Left renal cortex interstitium (tissue), 4 donors: ENCODE measurements around the gene UBA52. TPM values are rescaled to one million over a fixed set of nuclear protein-coding genes. Genes with fewer than 3 reads are reported as not detected.
A peak's percentile ranks its signal among the peaks of the same experiment; 100 is the strongest.

Experiments used
- DNase-seq, 4 donors: peaks; one replicate each; pipeline ENCODE4 v3.0.0-alpha.2; 2013; ENCODE audit warnings: low read depth in 4 of 4, low spot score in 2 of 4, missing footprints in 1 of 4
- polyA plus RNA-seq, 4 donors: library from polyadenylated mRNA; unstranded; fragments of 120-200 nt; gene quantifications; one replicate each; pipeline ENCODE4 v1.2.1, GENCODE V29; 2013; ENCODE audit not compliant: insufficient read length in 4 of 4

UBA52 gene
- polyA plus RNA-seq, 4 donors: 710 to 1,047 (median 838) TPM

DNA sequence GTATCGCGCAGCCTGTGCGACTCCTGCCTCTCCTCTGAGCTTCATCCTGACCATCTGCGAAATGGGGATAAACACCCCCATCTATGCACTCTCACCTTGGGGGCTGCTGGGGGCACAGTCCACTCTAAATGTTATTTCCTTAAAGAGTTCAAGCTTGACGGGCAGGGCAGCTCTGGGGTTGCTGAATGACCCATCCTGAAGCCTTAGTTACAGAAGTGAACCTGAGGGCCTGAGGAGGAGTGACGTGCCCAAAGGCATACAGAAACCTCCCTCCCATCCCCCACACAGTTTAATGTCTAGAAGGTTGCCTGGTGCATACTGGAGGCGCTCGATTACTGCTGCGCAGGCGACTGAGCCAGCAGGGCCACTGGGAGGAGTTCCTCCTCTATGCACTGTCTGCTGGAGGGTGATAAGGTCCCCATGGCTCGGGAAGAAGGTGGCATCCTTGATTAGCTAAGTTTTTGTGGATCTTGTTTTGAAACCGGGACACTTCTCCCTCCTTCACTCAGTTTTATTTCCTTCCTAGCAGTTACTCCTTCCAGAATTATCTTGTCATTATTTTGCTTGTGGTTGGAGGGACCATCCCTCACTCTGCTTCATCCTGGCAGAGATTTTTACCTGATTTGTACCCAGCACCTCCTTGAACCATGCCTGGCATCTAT, 27.7 kb upstream of the UBA52 start:
- DNase-seq: no peak

DNA sequence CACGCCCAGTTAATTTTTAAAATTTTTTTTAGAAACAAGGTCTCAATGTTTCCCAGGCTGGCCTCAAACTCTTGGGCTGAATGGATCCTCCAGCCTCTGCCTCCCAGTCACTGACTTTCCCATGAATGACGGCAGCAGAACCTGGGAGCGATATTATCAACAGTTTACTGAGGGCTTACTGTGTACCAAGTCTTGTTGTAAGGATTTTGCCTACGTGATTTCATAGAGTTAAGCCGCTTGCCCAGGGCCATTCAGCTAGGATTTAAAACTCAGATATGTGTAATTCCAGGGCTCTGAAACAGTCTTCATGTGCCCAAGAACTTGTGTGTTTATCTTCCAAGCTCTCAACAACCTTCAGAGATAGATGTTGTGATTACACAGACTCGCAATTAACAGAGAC, 20.0 kb upstream of the UBA52 start:
- no peak for DNase-seq

DNA sequence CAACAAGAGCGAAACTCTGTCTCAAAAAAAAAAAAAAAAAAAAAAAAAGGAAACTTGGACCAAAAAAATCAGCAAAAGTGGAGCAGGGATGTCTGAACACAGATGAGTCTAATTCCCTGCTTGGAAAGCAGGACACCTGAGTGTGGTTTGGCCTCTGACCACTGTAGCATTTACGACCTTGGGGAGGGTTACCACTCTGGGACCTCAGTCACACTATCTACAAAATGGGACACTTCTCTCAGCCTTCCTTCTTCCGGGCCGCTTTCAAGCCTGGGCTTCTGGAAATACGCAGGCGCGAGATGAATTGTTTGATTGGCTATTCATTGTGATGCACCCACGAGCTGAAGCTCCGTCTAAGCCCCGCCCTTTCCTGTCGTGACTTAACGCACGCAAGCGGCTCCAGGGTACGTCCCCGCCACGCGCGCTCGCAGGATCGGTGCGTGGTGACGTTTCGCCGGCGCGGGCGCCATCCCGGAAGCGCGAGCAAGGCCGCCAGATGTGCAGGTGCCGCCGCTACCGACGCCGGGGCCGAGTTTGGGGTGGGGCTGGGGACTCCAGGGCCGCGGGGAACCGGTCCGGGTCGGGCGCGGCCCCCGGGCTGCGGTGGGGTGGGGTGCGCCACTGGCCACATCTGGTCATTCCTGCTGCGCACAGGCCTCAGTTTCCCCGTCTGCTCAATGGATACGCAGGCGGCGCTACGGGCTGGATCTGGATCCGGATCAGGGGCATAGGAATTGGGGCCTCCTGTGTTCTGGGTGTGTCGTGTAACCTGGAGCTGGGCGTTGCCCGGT, 14.1 kb upstream of the UBA52 start, which contains the start of gene KXD1:
KXD1 (plus strand) TSS at position 460 of the 791 bp plus-strand sequence. CDS start 4,187 bp downstream, outside the sequence.
- DNase-seq: peak; percentile 80 to 95 (median 84)

DNA sequence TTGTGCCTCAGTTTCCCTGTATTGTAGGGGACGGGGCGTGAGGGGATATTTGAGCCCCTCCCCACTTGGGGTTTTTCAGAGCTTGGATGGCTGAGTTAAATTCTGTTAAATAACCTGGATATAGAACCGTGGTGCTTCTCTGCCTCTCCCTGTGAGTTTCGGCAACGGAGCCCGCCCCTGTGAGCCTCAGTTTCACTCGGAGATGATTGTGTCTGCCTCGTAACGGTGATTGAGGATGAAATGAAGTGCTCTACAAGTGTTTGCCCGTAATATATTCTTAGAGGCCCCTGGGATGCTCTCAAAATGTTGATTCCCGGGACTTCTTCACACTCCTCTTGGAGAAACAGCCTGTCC, 13.5 kb upstream of the UBA52 start:
- no peak for DNase-seq

DNA sequence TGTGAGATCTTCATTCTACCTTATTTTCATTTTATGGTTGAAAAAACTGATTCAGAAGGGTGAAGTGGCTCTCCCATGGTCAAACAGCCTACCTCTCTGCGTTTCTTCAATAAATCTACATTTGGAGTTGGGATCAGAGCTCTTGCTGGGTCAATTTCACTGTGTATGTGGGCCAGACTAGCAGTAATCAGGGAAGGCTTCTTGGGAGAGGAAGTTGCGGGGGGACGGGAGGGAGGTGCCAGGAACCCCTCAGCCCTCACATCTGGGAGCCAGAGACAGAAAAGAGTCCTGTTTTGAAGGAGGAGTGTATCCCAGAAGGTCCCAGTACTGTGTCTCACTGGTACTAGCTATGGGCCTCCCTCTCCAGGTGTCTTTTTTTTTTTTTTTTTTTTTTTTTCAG, 13.1 kb upstream of the UBA52 start:
- DNase-seq: no peak

DNA sequence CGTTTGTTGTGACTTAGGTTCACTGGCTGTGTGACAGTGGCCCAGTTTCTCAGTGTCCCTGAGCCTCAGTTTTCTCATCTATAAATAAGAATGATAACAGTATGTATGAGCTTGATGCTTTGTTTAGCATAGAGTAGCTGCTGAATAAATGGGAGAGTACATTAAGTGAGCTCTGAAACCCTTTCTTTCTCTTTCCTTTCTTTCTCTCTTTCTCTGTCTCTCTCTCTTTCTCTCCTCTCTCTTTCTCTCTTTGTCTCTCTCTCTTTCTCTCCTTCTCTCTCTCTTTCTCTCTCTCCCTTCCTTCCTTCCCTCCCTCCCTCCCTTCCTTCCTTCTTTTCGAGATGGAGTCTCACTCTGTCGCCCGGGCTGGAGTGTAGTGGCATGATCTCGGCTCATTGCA, 12.0 kb upstream of the UBA52 start:
- no peak for DNase-seq

DNA sequence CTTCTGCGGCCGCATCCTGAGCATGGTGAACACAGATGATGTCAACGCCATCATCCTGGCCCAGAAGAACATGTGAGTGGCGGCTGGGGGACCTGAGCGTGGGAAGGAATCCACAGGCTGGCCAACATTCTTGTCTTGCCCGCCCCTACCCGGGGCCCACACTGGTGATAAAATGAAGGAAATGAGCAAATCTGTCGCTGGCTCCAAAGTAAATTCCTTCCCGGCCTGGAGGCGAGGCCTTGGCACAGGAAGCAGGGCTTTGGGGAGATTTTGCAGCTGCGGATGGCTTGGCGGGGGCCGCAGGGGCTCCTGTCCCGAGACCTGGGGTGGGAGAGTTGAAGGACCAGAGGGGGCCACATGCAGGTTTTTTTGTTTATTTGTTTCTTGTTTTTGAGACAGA, 9.6 kb upstream of the UBA52 start:
- DNase-seq: no peak

DNA sequence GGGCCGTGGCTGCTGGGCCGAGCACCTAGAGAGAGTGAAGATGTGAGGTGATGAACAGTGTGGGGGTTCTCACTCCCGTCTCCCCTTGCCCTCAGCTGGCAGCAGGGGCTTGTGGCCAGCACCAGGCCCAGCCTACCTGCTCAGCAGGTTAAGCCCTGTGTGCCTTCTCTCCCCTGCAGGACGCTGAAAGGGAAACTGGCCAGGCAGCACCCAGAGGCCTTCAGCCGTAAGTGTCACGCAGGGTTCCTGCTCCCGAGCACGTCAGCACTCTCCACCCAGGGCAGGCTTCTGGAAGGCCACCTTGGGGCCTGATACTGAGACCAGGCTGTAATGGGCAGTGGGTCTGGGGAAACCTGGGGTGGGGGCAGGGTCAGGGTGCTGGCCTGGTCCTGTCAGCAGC, 4.7 kb upstream of the UBA52 start:
- DNase-seq: no peak

DNA sequence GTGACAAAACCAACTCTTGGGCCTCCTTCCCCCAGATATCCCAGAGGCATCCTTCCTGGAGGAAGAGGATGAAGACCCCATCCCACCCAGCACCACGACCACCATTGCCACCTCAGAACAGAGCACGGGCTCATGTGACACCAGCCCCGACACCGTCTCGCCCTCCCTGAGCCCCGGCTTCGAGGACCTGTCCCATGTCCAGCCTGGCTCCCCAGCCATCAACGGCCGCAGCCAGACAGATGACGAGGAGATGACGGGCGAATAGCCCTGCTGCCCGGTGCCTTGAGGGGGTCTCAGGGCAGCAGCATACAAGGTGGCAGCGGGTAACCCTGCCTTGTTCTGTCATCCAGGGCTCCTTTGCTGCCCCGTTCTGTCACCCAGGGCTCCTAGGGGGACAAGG, 3.3 kb upstream of the UBA52 start:
- DNase-seq: no peak

DNA sequence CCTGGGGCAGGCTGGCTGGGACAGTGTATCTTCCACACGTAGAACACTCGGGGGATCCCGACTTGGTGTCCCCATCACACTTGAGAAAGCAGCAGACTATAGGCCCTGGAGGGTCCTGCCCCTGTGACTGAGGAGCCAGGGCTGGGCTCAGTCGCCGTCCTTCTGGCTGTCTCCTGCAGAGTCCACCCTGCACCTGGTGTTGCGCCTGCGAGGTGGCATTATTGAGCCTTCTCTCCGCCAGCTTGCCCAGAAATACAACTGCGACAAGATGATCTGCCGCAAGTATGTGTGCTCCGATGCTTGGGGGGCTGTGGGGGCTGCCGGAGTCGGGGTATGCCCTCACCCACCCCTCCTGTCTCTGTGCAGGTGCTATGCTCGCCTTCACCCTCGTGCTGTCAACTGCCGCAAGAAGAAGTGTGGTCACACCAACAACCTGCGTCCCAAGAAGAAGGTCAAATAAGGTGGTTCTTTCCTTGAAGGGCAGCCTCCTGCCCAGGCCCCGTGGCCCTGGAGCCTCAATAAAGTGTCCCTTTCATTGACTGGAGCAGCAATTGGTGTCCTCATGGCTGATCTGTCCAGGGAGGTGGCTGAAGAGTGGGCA, 3.1 kb downstream of the UBA52 start:
- no peak for DNase-seq

DNA sequence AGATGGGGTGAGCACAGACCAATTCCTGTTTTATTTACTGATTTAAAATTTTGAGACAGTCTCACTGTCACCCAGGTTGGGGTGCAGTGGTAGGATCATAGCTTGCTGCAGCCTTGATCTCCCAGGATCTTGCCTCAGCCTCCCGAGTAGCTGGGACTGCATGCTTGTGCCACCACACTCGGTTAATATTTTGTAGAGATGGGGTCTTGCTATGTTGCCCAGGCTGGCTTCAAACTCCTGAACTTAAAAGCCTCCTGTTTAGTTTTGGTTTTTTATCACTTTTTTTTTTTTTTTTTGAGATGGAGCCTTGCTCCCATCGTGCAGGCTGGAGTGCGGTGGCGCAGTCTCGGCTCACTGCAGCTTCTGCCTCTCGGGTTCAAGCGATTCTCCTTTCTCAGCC, 4.7 kb downstream of the UBA52 start:
- DNase-seq: no peak

DNA sequence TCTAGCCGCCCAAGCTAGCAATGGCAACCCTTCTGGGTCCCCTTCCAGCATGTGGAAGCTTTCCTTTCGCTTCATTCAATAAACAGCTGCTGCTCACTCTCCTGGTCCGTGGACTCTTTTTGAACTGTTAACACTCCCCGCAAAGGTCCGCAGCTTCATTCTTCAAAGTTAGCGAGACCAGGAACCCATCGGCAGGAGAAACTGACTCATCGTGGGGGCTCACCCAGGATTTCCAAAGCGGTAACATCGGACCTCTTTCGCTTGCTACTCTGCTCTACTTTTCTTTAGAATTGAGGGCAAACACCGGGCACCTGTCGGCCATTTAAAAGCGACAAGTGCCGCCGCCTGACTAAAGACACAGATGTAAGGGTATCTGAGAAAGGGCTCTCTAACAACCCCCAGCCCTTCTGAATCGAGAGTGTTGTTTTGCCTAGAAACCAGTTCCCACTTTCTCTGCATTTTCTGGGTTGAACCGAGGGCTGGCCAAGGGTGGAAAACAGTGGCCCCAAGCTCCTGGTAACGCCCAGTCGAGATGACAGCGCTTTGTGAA, 5.8 kb downstream of the UBA52 start:
- no peak for DNase-seq

DNA sequence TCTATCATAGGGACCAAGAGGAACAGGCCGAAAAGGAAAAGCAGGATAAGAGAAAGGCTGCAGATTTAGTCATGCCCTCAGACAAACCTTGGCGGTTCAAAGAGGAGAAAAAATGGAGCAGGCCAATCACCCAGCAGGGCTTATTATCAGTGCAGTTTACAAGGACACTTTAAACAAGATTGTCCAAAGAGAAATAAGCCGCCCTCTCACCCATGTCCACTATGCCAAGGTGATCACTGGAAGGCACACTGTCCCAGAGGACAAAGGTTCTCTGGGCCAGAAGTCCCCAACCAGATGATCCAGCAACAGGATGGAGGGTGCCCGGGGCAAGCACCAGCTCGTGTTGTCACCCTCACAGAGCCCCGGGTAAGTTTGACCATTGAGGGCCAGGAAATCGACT, 8.7 kb downstream of the UBA52 start:
- DNase-seq: no peak

DNA sequence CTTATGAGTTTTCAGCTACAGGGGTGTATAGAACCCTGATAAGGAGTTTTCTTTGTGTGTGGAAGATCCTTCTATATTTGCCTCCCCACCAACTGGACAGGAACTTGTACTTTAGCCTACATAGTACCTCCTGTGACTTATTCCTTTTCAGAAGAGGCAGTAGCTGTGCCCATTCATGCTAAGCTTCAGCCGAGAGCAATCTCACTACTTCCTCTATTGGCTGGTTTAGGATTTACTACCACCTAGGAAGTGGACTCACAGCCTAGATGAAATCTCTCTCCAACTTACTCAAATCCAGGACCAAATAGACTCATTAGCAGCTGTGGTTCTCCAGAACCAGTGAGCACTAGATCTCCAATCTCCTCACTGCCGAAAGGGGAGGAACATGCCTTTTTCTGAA, 14.6 kb downstream of the UBA52 start:
- DNase-seq: no peak

DNA sequence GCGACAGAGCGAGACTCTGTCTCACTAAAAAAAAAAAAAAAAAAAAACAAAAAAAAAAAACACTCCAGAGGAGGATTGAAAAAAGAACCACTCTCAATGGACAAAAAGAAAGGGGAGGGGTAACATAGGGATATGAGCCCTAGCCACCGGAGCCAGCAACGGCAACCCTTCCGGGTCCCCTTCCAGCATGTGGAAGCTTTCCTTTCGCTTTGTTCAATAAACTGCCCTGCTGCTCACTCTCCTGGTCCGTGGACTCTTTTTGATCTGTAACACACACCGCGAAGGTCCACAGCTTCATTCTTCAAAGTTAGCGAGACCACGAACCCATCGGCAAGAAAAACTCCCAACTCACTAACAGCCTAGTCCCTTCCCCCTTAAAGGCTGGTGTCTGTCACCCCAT, 15.9 kb downstream of the UBA52 start:
- no peak for DNase-seq

DNA sequence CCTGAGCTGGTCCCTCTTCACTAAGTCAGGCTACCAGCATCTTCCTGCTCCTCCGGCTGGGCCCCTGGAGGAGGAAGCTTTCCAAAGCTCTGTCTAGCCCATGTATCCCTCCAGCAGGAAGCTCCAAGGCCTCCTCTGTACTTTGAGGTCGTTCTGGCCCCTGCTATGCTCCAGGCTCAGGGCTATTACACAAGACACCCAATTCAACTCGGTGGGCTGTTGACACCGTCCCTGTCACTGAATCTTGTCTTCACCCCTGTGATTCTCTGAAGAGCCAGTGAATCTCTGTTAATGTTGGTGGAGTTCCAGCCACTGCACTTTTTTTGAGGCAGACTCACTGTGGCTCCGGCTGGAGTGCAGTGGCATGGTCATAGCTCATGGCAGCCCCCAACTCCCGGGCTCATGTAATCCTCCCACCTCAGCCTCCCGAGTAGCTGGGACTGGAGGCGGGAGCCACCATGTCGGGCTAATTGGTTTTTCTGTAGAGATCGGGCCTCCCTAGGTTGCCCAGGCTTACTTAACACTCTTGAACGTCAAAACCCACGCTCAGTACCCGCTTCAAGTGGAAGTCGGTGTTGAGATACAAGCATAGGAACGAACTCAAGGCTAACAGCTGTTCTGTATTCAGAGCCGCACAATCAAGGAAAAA, 16.4 kb downstream of the UBA52 start:
- DNase-seq: no peak

DNA sequence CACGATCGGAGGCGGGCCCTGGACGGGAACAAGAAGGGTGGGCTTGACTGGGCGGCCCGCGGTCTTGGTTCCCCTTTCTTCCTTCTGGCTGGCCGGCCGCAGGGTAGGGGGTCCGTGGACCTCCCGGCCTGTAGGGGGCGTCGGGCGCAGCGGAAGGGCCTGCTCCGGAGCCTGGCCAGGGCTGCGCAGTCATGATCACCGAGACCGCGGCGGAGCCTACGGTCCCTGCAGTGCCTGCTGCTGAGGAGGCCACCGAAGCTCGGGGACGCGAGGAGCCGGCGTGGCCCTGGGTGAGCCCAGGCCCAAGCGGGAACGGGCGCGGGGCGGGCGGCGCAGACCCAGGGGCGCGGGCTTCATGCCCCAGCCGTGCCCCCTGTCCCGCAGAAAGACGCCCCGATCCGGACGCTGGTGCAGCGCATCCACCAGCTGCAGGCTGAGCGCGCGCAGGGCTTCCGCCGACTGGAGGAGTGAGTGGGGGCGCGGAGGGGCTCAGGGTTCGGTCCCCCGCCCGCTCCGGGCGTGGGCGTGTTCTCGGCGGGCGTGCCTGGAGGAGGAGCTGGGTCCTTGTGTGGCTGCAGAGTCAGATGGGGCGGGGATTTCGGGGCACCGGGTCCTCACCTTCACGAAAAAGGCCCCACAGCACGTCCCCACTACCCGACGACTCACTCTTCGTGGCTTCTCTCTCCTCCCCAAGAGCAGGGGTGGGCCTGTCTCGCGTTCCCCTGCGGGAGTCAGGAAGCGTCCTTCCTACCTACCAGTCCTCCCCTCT, 17.1 kb downstream of the UBA52 start, which contains the start of gene REX1BD:
REX1BD (plus strand) TSS at position 188 of the 769 bp plus-strand sequence; CDS start at position 192, 4 bp downstream.
- DNase-seq: peak in 3 of 4 donors; percentile 68 to 75 (median 73)

DNA sequence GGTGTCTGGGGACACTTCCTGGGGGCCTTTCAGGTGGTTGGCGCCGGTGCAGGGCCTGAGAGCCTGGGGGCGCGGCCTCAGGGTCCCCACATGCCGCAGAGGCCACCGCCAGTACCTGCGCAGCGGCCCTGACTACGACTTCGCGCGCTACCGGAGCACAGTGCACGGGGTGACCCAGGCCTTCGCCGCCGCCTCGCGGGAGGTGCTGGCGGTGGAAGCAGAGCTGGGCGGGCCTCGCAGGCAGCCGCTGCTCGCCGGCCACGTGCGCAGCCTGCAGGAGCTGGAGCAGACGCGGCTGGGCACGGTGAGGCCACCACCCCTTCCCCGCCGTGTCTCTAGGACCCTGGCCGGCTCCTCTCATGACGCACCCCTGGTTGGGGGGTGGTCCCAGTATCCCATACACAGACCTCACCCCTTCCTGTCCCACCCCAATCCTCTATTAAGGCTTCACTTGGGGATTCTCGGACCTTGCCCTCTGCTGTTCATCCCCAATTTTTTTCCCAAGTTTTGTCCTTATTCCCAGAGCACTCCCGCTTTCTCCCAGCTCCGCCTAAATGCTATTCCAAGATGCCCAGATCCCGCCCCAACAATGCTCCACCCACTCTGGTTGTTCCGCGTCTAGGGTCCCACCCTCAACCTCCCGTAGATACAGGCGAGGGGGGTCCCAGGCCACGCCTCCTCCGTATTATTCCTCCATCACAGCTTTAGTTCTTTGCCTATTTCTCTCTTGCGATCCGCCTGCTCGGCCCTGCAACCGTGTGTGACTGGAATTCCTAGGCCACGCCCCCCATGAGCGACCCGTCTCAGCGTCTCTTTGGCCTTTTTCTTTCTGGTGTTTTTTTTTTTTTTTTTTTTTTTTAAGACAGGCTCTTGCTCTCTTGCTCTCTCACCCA, 18.0 kb downstream of the UBA52 start:
- DNase-seq: peak in 1 of 4 donors; percentile 63
